Stimulated activated naive CD4-positive, alpha-beta T cell (primary cell): ENCODE data around the gene CFAP74.
"Not testable (repeated sequence)": the region's sequence is repeated elsewhere in the genome, so short reads cannot be mapped to it uniquely, and the experiment has no call there.

Experiments used
- DNase-seq, 6 experiments: peaks; one replicate each; lab custom pipeline; 2025; lab: John Stamatoyannopoulos, UW

CFAP74 gene

GRCh38 chr1:1899266-1899966, 104.2 kb downstream of the CFAP74 start:
- DNase-seq: peak in 2 of 6 experiments; percentile 14 to 15

GRCh38 chr1:1898246-1898933, 105.2 kb downstream of the CFAP74 start:
- DNase-seq: no peak

GRCh38 chr1:1895456-1896336, 107.9 kb downstream of the CFAP74 start:
- no peak for DNase-seq

GRCh38 chr1:1895060-1895418, 108.5 kb downstream of the CFAP74 start:
- no peak for DNase-seq

DNA sequence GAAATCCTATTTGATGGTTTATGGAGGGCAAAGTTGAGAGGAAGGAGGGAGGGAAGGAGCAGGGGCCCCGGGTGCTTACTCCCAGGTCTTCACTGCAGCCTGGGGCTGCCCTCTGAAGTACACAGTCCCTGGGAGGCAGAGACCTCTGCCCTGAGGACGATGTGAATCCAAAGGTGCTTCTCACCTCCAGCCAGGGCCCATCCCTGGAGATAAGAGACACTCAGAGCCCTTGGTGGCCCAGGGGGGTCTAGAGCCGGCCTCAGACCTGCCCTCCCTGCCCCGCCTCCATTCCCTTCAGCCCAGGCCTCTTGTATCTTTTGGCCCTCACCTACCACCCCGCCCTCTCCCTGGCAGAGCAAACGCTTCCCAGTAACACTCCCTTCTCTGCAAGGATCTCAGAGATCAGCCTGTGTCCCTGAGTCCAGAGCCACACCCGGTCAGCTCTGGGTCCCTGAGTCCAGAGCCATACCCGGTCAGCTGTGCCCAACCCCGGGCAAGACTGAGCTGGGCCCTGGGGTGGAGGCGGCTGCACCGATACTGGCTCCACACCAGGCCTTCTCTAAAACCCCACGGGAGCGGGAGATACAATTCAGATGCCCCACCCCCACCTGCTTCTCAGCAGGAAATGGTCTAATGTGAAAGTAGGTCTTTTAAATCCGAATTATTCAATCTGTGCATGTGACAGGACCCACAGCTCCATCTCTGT, 109.1 kb downstream of the CFAP74 start:
- DNase-seq: peak in 1 of 6 experiments; percentile 8

DNA sequence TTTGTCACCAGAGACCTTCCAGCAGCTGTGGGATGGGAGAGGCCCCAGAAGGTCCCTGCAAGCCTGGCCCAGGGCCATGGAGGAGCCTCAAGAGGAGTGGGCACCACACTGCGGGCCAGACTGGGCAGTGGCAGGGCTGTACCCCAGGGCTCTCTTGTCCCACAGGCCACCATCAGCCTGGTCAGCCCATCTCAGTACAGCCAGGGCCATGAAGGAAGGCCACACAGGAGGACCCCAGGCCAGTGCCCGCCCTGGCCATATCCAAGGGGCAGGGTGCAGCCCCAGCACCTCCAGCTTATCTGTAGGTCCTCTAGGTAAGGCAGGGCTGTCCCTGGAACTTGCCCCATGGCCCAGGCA, 109.6 kb downstream of the CFAP74 start:
- no peak for DNase-seq

DNA sequence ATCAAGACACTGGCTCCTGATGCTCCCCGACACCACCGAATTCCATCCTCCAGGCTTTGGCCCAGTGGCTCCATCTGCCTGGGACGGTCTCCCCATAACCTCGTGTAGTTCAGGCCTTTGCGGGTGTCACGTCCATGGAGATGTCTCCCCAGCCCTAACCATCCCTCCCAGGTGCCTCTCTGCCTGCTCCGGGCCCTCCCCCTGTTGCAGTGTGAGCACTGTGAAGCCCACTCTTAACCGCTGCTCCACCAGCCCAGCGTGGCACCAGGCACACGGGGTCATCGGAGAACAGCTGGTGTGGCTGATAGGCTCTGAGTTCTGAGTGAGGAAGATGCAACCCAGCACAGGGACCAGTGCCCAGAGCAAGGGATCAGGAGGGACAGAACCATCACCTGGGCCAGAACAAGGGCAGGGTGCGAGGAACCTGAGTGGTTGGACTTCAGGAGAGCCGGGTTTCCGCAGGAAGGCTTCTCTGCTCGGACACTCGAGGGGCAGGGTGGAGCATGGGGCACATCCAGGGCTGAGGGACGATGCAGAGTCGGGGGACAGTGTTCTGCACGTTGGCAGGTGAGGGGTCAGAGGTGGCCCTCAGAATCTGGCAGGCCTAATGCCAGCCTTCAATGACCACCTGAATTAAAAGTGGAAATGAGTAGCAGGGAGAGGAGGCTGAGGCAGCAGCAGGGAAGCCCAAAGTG, 110.1 kb downstream of the CFAP74 start:
- DNase-seq: no peak

DNA sequence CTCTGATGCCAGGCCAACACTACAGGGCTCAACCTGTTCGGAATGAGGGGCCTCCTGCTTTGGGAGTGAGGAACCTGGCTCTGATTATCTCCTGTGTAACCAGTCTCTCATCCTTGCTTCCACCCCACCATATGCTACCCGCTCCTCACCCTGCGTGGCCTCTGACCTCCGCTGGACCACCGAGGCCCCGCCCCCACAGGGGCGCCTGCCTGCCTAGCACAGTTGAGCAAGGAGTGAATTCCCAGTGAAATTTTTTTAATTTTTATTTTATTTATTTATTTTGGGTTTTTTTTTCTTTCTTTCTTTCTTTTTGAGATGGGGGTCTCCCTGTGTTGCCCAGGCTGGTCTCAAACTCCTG, 110.8 kb downstream of the CFAP74 start:
- DNase-seq: no peak

GRCh38 chr1:1892079-1892762, 111.4 kb downstream of the CFAP74 start:
- DNase-seq: peak in 1 of 6 experiments; percentile 55

DNA sequence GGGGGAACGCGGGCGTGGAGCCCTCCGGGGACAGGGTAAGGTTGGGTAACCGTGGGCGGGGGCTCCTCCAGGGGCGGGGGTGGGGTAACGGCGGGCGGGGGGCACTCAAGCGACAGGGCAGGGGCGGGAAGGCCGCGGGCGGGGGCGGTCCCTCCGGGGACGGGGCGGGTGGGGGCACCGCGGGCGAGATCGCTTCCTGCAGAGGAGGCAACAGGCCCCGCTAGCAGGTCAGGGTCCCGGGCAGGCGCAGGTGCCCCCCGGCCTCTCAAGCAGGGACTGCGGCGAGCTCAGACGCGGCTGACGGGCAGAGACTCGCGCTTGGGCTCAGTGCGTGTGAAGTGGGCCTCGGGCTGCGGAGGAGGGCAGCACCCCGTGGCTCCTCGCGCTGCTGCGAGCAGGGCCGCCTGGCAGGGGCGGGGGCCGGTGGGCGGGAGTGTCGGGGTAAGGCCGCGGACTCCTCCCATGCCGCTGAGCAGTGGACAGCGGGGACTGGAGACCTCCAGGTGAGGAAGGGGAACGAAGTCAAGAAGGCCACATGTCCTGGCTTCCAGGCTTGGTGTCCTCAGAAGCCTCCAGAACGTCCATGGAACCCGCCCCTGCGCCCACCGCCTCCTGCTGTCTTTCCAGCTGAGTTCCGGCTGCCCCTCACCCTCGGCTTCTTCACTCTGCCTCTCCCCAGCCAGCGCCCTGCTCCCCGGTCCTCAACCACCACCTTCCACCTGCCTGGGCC, 112.1 kb downstream of the CFAP74 start:
- DNase-seq: peak; percentile 76 to 99 (median 90)

DNA sequence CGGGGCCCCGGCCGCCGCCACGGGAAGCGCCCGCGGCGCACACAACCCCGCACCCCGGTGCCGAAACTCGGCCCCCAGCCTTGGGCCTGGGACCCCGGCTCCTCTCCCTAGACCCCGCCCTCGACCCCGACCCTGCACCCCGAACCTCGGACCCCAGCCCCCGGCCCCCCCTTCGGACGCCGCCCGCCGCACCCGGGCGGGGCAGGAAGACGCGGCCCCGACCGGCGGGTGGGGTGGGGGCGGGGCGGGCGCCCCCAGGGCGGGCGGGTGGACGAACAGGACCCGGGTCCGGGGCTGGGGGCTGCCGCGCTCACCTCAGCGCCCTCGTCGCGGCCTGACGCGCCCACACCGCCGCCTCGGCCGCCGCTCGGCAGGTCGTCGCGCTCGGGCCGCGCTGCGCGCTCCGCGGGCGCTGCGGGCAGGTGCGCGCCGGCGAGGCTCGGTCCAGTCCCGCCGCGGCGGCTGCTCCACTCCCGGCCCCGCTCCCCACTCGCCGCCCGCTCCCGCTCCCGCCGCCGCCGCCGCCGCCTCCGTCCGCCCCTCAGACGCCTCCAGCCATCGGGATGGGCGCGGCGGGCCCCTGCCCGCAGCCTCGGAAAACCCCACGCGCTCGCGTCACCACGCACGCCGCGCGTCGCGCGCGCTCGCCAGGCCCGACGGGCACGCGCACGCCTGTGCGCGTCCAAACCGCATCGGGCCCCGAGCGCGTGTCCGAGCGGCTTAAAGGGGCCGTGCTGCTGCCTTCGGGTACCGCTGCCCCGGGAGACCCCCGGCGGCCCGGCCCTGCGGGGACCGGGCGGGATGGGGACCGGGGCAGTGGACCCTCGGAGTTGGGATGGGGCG, 112.9 kb downstream of the CFAP74 start, which contains the start of gene GNB1:
Gene GNB1 (minus strand): TSS at position 582 of the 843 bp plus-strand sequence. CDS start 65,634 bp downstream, outside the sequence.
- peak; percentile 79 to 99 (median 88) for DNase-seq

DNA sequence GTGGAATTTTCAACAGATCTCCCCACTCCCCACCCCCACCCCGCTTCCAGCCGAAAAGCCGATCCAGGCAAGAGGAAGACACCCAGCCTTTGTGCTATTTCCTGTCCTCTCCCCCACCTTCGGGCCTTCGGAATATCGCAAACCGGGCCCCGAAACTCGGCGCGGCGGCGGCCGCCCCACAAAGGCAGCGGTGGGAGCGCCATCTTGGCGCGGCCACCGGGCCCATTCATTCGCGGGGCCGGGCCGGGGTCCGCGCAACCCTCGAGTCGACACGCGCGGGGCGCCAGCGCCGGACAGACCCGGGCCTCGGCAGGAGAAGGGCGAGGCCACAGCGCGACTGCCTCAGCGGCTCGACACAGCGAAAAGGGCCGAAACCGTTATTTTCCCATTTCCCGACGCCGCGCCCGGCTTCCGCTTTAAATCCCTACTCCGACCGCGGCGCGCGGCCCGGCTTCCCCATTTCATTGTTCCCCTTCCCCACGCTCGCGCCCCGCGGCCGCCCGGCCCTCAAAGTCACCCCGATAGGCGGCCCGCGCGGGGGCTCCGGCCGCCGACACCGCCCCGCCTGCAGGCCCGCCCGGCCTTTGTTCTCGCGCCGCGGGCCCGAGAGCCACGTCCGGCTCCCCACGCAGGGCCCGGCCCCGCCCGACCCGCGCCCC, 113.6 kb downstream of the CFAP74 start:
- DNase-seq: peak in 4 of 6 experiments; percentile 42 to 67 (median 48)

DNA sequence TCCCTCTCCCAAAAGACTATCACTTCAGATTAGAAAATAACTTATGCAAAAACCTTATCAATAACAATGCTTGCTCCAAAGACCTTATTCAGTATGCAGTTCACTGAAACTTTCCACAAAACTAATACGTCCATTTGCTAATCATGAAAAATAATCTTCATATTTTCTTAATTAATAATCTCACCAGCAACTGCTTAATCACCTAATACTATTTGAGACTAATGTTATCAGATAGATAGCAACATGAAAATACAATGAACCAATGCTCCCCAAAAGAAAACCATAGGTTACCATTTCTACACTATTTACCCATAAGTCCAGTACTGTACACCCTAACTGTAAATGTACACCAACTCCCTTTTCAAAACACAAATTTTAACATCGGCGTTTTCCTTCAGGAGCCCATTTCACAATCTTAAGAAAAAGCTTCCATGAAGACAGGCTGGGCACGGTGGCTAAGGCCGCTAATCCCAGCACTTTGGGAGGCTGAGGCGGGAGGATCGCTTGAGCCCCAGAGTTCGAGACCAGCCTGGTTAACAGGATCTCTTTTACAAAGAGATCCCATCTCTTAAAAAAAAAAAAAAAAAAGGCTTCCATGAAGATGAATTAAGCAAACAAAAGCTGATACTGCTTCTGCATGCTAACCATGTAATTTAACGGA, 114.4 kb downstream of the CFAP74 start:
- DNase-seq: no peak

GRCh38 chr1:1883890-1884289, 119.7 kb downstream of the CFAP74 start:
- not testable (repeated sequence) for DNase-seq

DNA sequence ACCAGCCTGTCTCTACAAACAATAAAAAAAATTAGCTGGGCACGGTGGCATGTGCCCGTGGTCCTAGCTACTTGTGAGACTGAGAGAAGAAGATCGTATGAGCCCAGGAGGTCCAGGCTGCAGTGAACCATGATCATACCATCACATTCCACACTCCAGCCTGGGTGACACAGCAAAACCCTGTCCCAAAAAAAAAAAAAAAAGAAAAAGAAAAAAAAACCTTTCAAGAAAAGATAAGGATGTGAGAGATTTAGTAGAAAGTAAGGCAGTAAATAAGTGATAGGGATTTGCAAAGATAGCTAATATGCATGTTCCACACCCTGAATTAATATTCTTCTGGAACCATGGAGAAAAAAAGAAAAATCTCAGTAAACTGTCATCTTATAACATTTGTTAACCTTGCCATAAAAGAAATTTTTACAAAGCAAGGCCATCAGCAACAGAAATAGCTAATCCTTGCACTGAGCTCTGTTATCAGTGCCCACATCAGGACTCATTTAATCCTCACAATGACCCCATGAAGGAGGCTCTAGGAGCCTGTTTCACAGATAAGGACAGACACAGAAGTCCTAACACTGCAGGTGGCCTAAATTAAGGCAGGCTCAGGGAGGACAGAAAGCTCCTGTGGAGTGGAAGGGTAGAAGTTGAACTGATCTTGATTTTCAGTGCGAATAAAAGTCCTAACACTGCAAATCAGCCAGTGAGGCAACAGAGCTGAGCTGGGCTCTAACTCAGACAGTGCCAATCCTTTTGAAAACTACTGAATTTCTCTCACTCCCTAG, 120.3 kb downstream of the CFAP74 start:
- DNase-seq: no peak

DNA sequence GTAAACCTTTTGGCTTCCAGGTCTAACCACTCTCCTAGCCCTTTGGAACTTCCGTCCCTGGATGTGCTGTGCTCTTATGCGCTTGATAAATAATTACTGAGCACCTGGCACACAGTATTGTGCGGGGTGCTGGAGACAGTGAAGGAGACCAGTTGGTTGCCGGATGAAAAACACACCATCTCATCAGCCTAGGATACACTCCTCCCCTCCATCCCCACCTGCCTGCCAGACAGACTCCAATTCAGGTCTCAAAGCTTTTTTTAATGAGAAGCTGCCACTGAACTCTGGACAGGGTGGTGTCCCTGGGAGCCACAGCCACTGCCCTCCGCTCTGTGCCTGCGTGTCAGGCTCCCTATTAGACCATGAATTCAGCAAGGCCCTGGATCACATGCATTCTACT, 121.9 kb downstream of the CFAP74 start:
- no peak for DNase-seq

DNA sequence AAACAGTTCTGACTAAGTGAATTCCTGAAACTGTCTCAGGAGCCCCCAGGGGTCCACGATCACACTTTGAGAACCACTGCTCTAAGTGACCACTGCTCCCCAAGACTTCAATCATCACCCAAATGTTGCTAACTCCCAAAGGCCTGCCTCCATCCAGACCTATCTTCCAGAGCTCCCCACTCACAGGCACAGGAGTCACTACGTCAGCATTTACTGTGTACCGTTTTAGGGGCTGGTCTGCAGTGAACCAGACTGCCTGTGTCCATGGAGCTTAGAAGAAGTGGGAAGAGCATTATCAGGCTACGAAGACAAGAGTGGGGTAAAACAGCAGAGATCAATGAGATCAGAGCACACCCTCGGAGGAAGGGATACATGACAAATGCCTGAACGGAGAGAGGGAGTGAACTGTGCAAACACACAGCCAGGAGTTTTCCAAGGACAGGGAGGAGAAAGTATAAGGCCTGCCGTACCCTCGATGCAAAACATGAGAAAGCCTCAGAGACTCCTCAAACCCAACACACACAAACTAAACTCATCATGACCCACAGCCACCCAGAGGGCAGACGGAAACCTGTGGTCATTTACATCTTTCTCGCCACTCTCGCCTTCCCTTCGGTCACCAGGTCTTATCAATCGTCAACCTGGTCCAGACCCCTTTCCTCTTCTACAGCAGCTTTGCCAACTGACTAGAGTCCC, 122.8 kb downstream of the CFAP74 start:
- no peak for DNase-seq
